T-cell (primary cell): Measurements from ENCODE around the gene SH3BP5L. TPM values are rescaled to one million over a fixed set of nuclear protein-coding genes. Genes with fewer than 3 reads are reported as not detected.
A peak's percentile ranks its signal among the peaks of the same experiment; 100 is the strongest.

ENCODE experiments used
- ATAC-seq, 4 experiments: fragments of 200-7000 bp in 3 of 4; fragments of 150-1000 bp in 1 of 4; cut with Tn5 transposase; replicated peaks in 1 of 4; 1 replicate in 3 of 4; 2 replicates in 1 of 4; pipeline ENCODE4 v1.10.0; 2021; ENCODE audit warnings: moderate library complexity in 3 of 4, mild to moderate bottlenecking in 2 of 4, moderate number of reproducible peaks in 1 of 4
- CTCF ChIA-PET, 2 donors: fragments of 300-600 bp; sonication (Branson Sonifier 250); formaldehyde crosslinking; loops; one replicate each; lab custom pipeline; 2022; ENCODE audit warnings: antibody characterized with exemption in 2 of 2; lab: Charles Lee
- POLR2A ChIA-PET, 2 donors: fragments of 300-600 bp; sonication (Branson Sonifier 250); formaldehyde crosslinking; loops; one replicate each; lab custom pipeline; 2022; ENCODE audit warnings: antibody characterized with exemption in 2 of 2; lab: Charles Lee
- DNase-seq, 35 experiments: peaks; one replicate each; pipeline versions ENCODE4 v3.0.0 to v3.0.0-alpha.2; 2013 to 2023
- H3K27ac ChIP-seq: one replicate; pipeline ENCODE4 v1.5.1; 2013; ENCODE audit warnings: low read length
- H3K27me3 ChIP-seq, 2 experiments: replicated peaks in 1 of 2; 1 replicate in 1 of 2; 2 replicates in 1 of 2; pipeline versions ENCODE4 v1.6.1 to v1.7.0; 2013; ENCODE audit warnings: low read length in 1 of 2, mixed read lengths in 1 of 2; ENCODE audit not compliant: control insufficient read depth in 2 of 2, insufficient read depth in 2 of 2; ENCODE audit errors: extremely low read depth in 1 of 2
- H3K36me3 ChIP-seq, 2 donors: 1 replicate in 1 of 2; 2 replicates in 1 of 2; pipeline versions ENCODE4 v1.6.1 to v1.7.0; 2013; ENCODE audit warnings: low read length in 1 of 2; ENCODE audit not compliant: control insufficient read depth in 2 of 2, insufficient read depth in 1 of 2; ENCODE audit errors: extremely low read depth in 1 of 2
- H3K4me1 ChIP-seq, 2 experiments: 1 replicate in 1 of 2; 2 replicates in 1 of 2; pipeline versions ENCODE4 v1.6.1 to v1.7.0; 2013; ENCODE audit warnings: low read length in 2 of 2, mixed read lengths in 1 of 2; ENCODE audit not compliant: insufficient read depth in 2 of 2, control insufficient read depth in 1 of 2; ENCODE audit errors: extremely low read depth in 1 of 2
- H3K4me3 ChIP-seq, 2 donors: 1 replicate in 1 of 2; 2 replicates in 1 of 2; pipeline versions ENCODE4 v1.5.1 to v1.7.0; 2013; ENCODE audit warnings: mild to moderate bottlenecking in 2 of 2, low read length in 1 of 2, moderate library complexity in 1 of 2; ENCODE audit not compliant: control insufficient read depth in 1 of 2; ENCODE audit errors: extremely low read depth in 1 of 2
- H3K9me3 ChIP-seq: 2 replicates; pipeline ENCODE4 v1.7.0; 2013
- H3K27ac Mint-ChIP-seq, 2 donors: one replicate each; pipeline ENCODE4 v1.8.0; 2020 to 2021; ENCODE audit warnings: mild to moderate bottlenecking in 2 of 2, mixed read lengths in 2 of 2
- H3K27me3 Mint-ChIP-seq, 2 donors: one replicate each; pipeline ENCODE4 v1.8.0; 2021 to 2022; ENCODE audit warnings: mixed read lengths in 2 of 2
- H3K36me3 Mint-ChIP-seq: one replicate; pipeline ENCODE4 v1.8.0; 2021; ENCODE audit warnings: mixed read lengths
- H3K4me1 Mint-ChIP-seq, 3 donors: one replicate each; pipeline ENCODE4 v1.8.0; 2020 to 2022; ENCODE audit warnings: mixed read lengths in 3 of 3, mild to moderate bottlenecking in 1 of 3
- H3K4me3 Mint-ChIP-seq, 3 donors: one replicate each; pipeline ENCODE4 v1.8.0; 2020 to 2022; ENCODE audit warnings: mild to moderate bottlenecking in 3 of 3, mixed read lengths in 3 of 3, moderate library complexity in 3 of 3
- H3K9me3 Mint-ChIP-seq, 3 donors: one replicate each; pipeline ENCODE4 v1.8.0; 2020 to 2022; ENCODE audit warnings: mixed read lengths in 3 of 3
- WGBS: methylation state at CpG from one replicate; pipeline ENCODE4 v1.1.5; 2013; ENCODE audit warnings: missing lambda C conversion rate; ENCODE audit not compliant: insufficient coverage; 5-methylcytosine and 5-hydroxymethylcytosine counted together
- total RNA-seq, 35 experiments: library from RNA in 6 of 35; stranded (reverse) in 6 of 35; fragments of 120-200 nt in 1 of 35; gene quantifications; one replicate each; pipeline versions ENCODE4 v1.2.1 to v1.2.4 and lab custom pipeline; 2013 to 2026

The SH3BP5L gene
- total RNA-seq, 5 donors from 2014 or later (not counting 1 experiment from before 2014, with no cell fraction given), result 16.8 to 41.4 (median 36.3) TPM

- no peaks in the 10 kb centered on the region for H3K27me3 ChIP-seq
- ATAC-seq (no peak), DNase-seq (no peak)
- Mint-ChIP-seq H3K27ac (peak overlapping the region; percentile 93 to 94), H3K4me1 (peaks cover 49 to 50% (median 50%) of the 10 kb centered on the region in 3 donors), H3K9me3 (no peaks in the 10 kb centered on the region), H3K4me3 (peak overlapping the region in 1 of 3 donors; percentile 75), H3K27me3 (no peaks in the 10 kb centered on the region), H3K36me3 (peaks cover 54% of the 10 kb centered on the region)
- ChIA-PET POLR2A (no interaction called here), CTCF (no interaction called here)
- no peak overlapping the region for H3K27ac ChIP-seq
- peaks cover 18 to 74% of the 10 kb centered on the region in 2 donors for H3K36me3 ChIP-seq
- no peaks in the 10 kb centered on the region for H3K9me3 ChIP-seq
- H3K4me1 ChIP-seq, result peaks cover 25 to 48% of the 10 kb centered on the region in 2 experiments
- H3K4me3 ChIP-seq, result peak overlapping the region in 1 of 2 donors; percentile 15
- 94% methylated on average over 7 of the region's 10 CpGs for WGBS
Measured at GRCh38 chr1:248815407-248816034, 10.2 kb downstream of the SH3BP5L start.

- Histone ChIP-seq H3K36me3 (peaks cover 18 to 67% of the 10 kb centered on the region in 2 donors), H3K4me1 (peaks cover 25 to 38% of the 10 kb centered on the region in 2 experiments), H3K27ac (no peak overlapping the region), H3K4me3 (no peak overlapping the region), H3K27me3 (no peaks in the 10 kb centered on the region), H3K9me3 (no peaks in the 10 kb centered on the region)
- Mint-ChIP-seq H3K4me1 (peaks cover 39 to 41% (median 41%) of the 10 kb centered on the region in 3 donors), H3K27ac (peak overlapping the region; percentile 24 to 49), H3K4me3 (peak overlapping the region in 1 of 3 donors; percentile 4), H3K27me3 (no peaks in the 10 kb centered on the region), H3K36me3 (peaks cover 47% of the 10 kb centered on the region), H3K9me3 (no peaks in the 10 kb centered on the region)
- POLR2A ChIA-PET, result no interaction called here
- WGBS, result 94% methylated on average over 12 of the region's 16 CpGs
- CTCF ChIA-PET, result no interaction called here
- DNase-seq (no peak), ATAC-seq (no peak)
Measured at GRCh38 chr1:248814351-248814750, 11.4 kb downstream of the SH3BP5L start.

- POLR2A ChIA-PET, result no interaction called here
- Histone ChIP-seq H3K9me3 (no peaks in the 10 kb centered on the region), H3K27ac (no peak overlapping the region), H3K4me1 (peaks cover 20 to 30% of the 10 kb centered on the region in 2 experiments), H3K36me3 (peaks cover 18 to 67% of the 10 kb centered on the region in 2 donors), H3K4me3 (no peak overlapping the region), H3K27me3 (no peaks in the 10 kb centered on the region)
- DNase-seq (no peak), ATAC-seq (no peak)
- Mint-ChIP-seq H3K27me3 (no peaks in the 10 kb centered on the region), H3K4me1 (peaks cover 31 to 33% (median 32%) of the 10 kb centered on the region in 3 donors), H3K27ac (no peak overlapping the region), H3K9me3 (no peaks in the 10 kb centered on the region), H3K4me3 (no peak overlapping the region), H3K36me3 (peaks cover 44% of the 10 kb centered on the region)
- CTCF ChIA-PET, result no interaction called here
- 92% methylated on average over 4 of the region's 8 CpGs for WGBS
Measured at GRCh38 chr1:248813546-248813945, 12.2 kb downstream of the SH3BP5L start.

GRCh38 chr1:248812736-248813425, 12.8 kb downstream of the SH3BP5L start:
- no peaks in the 10 kb centered on the region for H3K9me3 ChIP-seq
- Mint-ChIP-seq H3K4me3 (no peak overlapping the region), H3K9me3 (no peaks in the 10 kb centered on the region)

GRCh38 chr1:248811514-248812490, 13.9 kb downstream of the SH3BP5L start:
- CTCF ChIA-PET, result no interaction called here
- ATAC-seq (peak in 1 of 4 experiments; percentile 40), DNase-seq (no peak)
- peaks cover 10 to 18% of the 10 kb centered on the region in 2 experiments for H3K4me1 ChIP-seq
- peaks cover 18 to 62% of the 10 kb centered on the region in 2 donors for H3K36me3 ChIP-seq
- H3K9me3 Mint-ChIP-seq, result no peaks in the 10 kb centered on the region
- H3K27ac ChIP-seq, result no peak overlapping the region
- no peaks in the 10 kb centered on the region for H3K9me3 ChIP-seq
- H3K36me3 Mint-ChIP-seq, result peaks cover 40% of the 10 kb centered on the region
- H3K4me3 ChIP-seq, result no peak overlapping the region
- WGBS, result 97% methylated on average over 56 of the region's 57 CpGs
- H3K4me1 Mint-ChIP-seq, result peaks cover 15 to 23% (median 19%) of the 10 kb centered on the region in 3 donors
- no peaks in the 10 kb centered on the region for H3K27me3 ChIP-seq
- POLR2A ChIA-PET, result no interaction called here
- no peaks in the 10 kb centered on the region for H3K27me3 Mint-ChIP-seq
- no peak overlapping the region for H3K27ac Mint-ChIP-seq
- no peak overlapping the region for H3K4me3 Mint-ChIP-seq

More at GRCh38 chr1:248812736-248813425, 12.8 kb downstream of the SH3BP5L start:
- no peaks in the 10 kb centered on the region for H3K27me3 ChIP-seq
- Mint-ChIP-seq H3K36me3 (peaks cover 44% of the 10 kb centered on the region), H3K27me3 (no peaks in the 10 kb centered on the region), H3K27ac (peak overlapping the region in 1 of 2 donors; percentile 64), H3K4me1 (peaks cover 25 to 26% (median 26%) of the 10 kb centered on the region in 3 donors)
- POLR2A ChIA-PET, result interaction anchor here in 1 of 2 donors (0.7 kb wide), 1 partner anchor 25 kb away, joined by 3 read pairs; the partner anchor contains the start of gene ZNF672
- H3K4me1 ChIP-seq, result peaks cover 18 to 24% of the 10 kb centered on the region in 2 experiments
- H3K4me3 ChIP-seq, result no peak overlapping the region
- CTCF ChIA-PET, result no interaction called here
- peaks cover 18 to 67% of the 10 kb centered on the region in 2 donors for H3K36me3 ChIP-seq
- ATAC-seq (no peak), DNase-seq (no peak)
- H3K27ac ChIP-seq, result no peak overlapping the region
- WGBS, result 95% methylated on average over 23 of the region's 23 CpGs
